HEK293 (cell line): ENCODE data around the gene PTTG1.

ENCODE experiments used
- CTCF ChIA-PET: fragments of 350-600 bp; formaldehyde crosslinking; extraction: SDS; loops from one replicate; lab custom pipeline; 2021; ENCODE audit warnings: antibody characterized with exemption; lab: Yijun Ruan, JAX
- POLR2A ChIA-PET: fragments of 300-600 bp; formaldehyde crosslinking; extraction: SDS; loops from one replicate; lab custom pipeline; 2020; ENCODE audit warnings: antibody characterized with exemption, inconsistent platforms; lab: Yijun Ruan, JAX
- H3K27ac ChIP-seq: fragments of 200-500 bp; sonication (Bioruptor generic); 2 replicates; pipeline ENCODE4 v1.5.1; 2014; ENCODE audit warnings: low read depth, low read length, control low read depth, inconsistent platforms; ENCODE audit errors: extremely low read depth
- H3K36me3 ChIP-seq, 2 experiments: fragments of 200-500 bp in 1 of 2; sonication (Bioruptor generic) in 1 of 2; 1 replicate in 1 of 2; 2 replicates in 1 of 2; pipeline ENCODE4 v1.5.1; 2014 to 2017; ENCODE audit warnings: inconsistent platforms in 2 of 2, low read length in 2 of 2; ENCODE audit not compliant: control insufficient read depth in 2 of 2, insufficient read depth in 1 of 2
- H3K4me1 ChIP-seq: fragments of 200-500 bp; sonication (Bioruptor generic); 2 replicates; pipeline ENCODE4 v1.5.1; 2014; ENCODE audit warnings: mild to moderate bottlenecking, low read length, inconsistent platforms; ENCODE audit not compliant: control insufficient read depth, insufficient read depth
- H3K4me3 ChIP-seq: 2 replicates; pipeline ENCODE4 v1.5.1; 2011; ENCODE audit warnings: low read depth, mild to moderate bottlenecking, control low read depth, low read length, moderate library complexity
- H3K9me3 ChIP-seq: fragments of 200-500 bp; sonication (Bioruptor generic); 2 replicates; pipeline ENCODE4 v1.5.1; 2014; ENCODE audit warnings: low read depth, low read length, inconsistent platforms; ENCODE audit not compliant: control insufficient read depth, insufficient read depth
- KLF10 ChIP-seq: fragments of 450-650 bp; IDR thresholded peaks from 2 replicates; pipeline ENCODE4 v1.5.1; 2018; ENCODE audit warnings: missing biosample characterization, mild to moderate bottlenecking, missing genetic modification characterization
- KLF16 ChIP-seq: fragments of 450-650 bp; formaldehyde crosslinking; IDR thresholded peaks from 2 replicates; pipeline ENCODE4 v1.5.1; 2017; ENCODE audit warnings: missing biosample characterization, missing genetic modification characterization
- PRDM1 ChIP-seq: fragments of 450-650 bp; formaldehyde crosslinking; IDR thresholded peaks from 2 replicates; pipeline ENCODE4; 2016; ENCODE audit warnings: missing biosample characterization, missing genetic modification characterization
- PRDM6 ChIP-seq: fragments of 450-650 bp; formaldehyde crosslinking; IDR thresholded peaks from 2 replicates; pipeline ENCODE4 v1.5.1; 2017; ENCODE audit warnings: missing biosample characterization, missing genetic modification characterization
- SALL2 ChIP-seq: fragments of 450-650 bp; formaldehyde crosslinking; IDR thresholded peaks from 2 replicates; pipeline ENCODE4 v1.5.0; 2017; ENCODE audit warnings: missing biosample characterization, mild to moderate bottlenecking, missing genetic modification characterization, borderline replicate concordance
- TRIM28 ChIP-seq: IDR thresholded peaks from 2 replicates; pipeline ENCODE4 v1.6.1; 2011; ENCODE audit warnings: low read length, control low read depth, borderline replicate concordance
- ZFP3 ChIP-seq: fragments of 450-650 bp; formaldehyde crosslinking; IDR thresholded peaks from 2 replicates; pipeline ENCODE4 v1.5.1; 2016; ENCODE audit warnings: low read depth, missing biosample characterization, missing genetic modification characterization
- ZFP69B ChIP-seq: fragments of 450-650 bp; formaldehyde crosslinking; IDR thresholded peaks from 2 replicates; pipeline ENCODE4 v1.5.1; 2016; ENCODE audit warnings: missing biosample characterization, missing genetic modification characterization
- ZNF10 ChIP-seq: fragments of 450-650 bp; formaldehyde crosslinking; IDR thresholded peaks from 2 replicates; pipeline ENCODE4 v1.5.1; 2017; ENCODE audit warnings: missing biosample characterization, missing genetic modification characterization
- ZNF146 ChIP-seq: fragments of 450-650 bp; formaldehyde crosslinking; IDR thresholded peaks from 2 replicates; pipeline ENCODE4 v1.5.1; 2016; ENCODE audit warnings: missing biosample characterization, missing genetic modification characterization
- ZNF155 ChIP-seq: fragments of 450-650 bp; formaldehyde crosslinking; IDR thresholded peaks from 2 replicates; pipeline ENCODE4 v1.5.1; 2016; ENCODE audit warnings: missing biosample characterization, missing genetic modification characterization
- ZNF248 ChIP-seq: fragments of 450-650 bp; formaldehyde crosslinking; IDR thresholded peaks from 2 replicates; pipeline ENCODE4 v1.5.1; 2017; ENCODE audit warnings: missing biosample characterization, missing genetic modification characterization
- ZNF280D ChIP-seq: fragments of 450-650 bp; formaldehyde crosslinking; IDR thresholded peaks from 2 replicates; pipeline ENCODE4 v1.5.1; 2016; ENCODE audit warnings: missing biosample characterization, missing genetic modification characterization
- ZNF366 ChIP-seq: fragments of 450-650 bp; formaldehyde crosslinking; conservative IDR thresholded peaks from 2 replicates; pipeline ENCODE4 v1.5.1; 2016; ENCODE audit warnings: missing biosample characterization, missing genetic modification characterization
- ZNF37A ChIP-seq: fragments of 450-650 bp; IDR thresholded peaks from 2 replicates; pipeline ENCODE4 v1.5.1; 2018; ENCODE audit warnings: missing biosample characterization, missing genetic modification characterization
- ZNF394 ChIP-seq: fragments of 450-650 bp; formaldehyde crosslinking; IDR thresholded peaks from 2 replicates; pipeline ENCODE4 v1.5.1; 2016; ENCODE audit warnings: missing biosample characterization, missing genetic modification characterization, mild to moderate bottlenecking, moderate library complexity, borderline replicate concordance
- ZNF488 ChIP-seq: fragments of 450-650 bp; formaldehyde crosslinking; IDR thresholded peaks from 2 replicates; pipeline ENCODE4 v1.5.1; 2016; ENCODE audit warnings: missing biosample characterization, missing genetic modification characterization
- ZNF645 ChIP-seq: fragments of 450-650 bp; formaldehyde crosslinking; IDR thresholded peaks from 2 replicates; pipeline ENCODE4; 2016; ENCODE audit warnings: missing biosample characterization, missing genetic modification characterization
- ZNF658 ChIP-seq: fragments of 450-650 bp; formaldehyde crosslinking; IDR thresholded peaks from 2 replicates; pipeline ENCODE4; 2016; ENCODE audit warnings: missing biosample characterization, missing genetic modification characterization
- ZNF692 ChIP-seq: fragments of 450-650 bp; formaldehyde crosslinking; IDR thresholded peaks from 2 replicates; pipeline ENCODE4 v1.5.1; 2016; ENCODE audit warnings: missing biosample characterization, missing genetic modification characterization
- ZNF707 ChIP-seq: fragments of 450-650 bp; formaldehyde crosslinking; IDR thresholded peaks from 2 replicates; pipeline ENCODE4 v1.5.1; 2016; ENCODE audit warnings: missing biosample characterization, missing genetic modification characterization
- ZNF747 ChIP-seq: fragments of 450-650 bp; formaldehyde crosslinking; IDR thresholded peaks from 2 replicates; pipeline ENCODE4 v1.5.1; 2016; ENCODE audit warnings: missing biosample characterization, missing genetic modification characterization
- ZNF768 ChIP-seq: fragments of 450-650 bp; formaldehyde crosslinking; IDR thresholded peaks from 2 replicates; pipeline ENCODE4 v1.5.1; 2018; ENCODE audit warnings: missing biosample characterization, mild to moderate bottlenecking, missing genetic modification characterization
- ZNF785 ChIP-seq: fragments of 450-650 bp; formaldehyde crosslinking; IDR thresholded peaks from 2 replicates; pipeline ENCODE4 v1.5.1; 2016; ENCODE audit warnings: missing biosample characterization, missing genetic modification characterization
- ZNF792 ChIP-seq: fragments of 450-650 bp; formaldehyde crosslinking; IDR thresholded peaks from 2 replicates; pipeline ENCODE4 v1.5.1; 2016; ENCODE audit warnings: missing biosample characterization, missing genetic modification characterization

The PTTG1 gene

GRCh38 chr5:160473681-160474080 is 52.0 kb downstream of the PTTG1 start:
- H3K9me3 ChIP-seq: no peaks in the 10 kb centered on the region
- no peaks in the 10 kb centered on the region for H3K36me3 ChIP-seq
- H3K4me1 ChIP-seq: 0 out of 2 replicates have a peak, but pooled peaks cover 5% of the 10 kb centered on the region
- TF ChIP-seq ZNF37A: no peak
- TF ChIP-seq ZNF394 (tag by site-specific recombination): no peak
- no peak for TF ChIP-seq ZNF768 (tag by site-specific recombination)
- no peak for TF ChIP-seq ZNF707 (tag by site-specific recombination)
- TF ChIP-seq ZNF248 (tag by site-specific recombination): no peak
- TF ChIP-seq ZNF146 (tag by site-specific recombination): no peak
- TF ChIP-seq KLF16: no peak
- no peak for TF ChIP-seq ZNF10 (tag by site-specific recombination)
- TF ChIP-seq PRDM6 (tag by site-specific recombination): no peak
- TF ChIP-seq ZNF747 (tag by site-specific recombination): no peak
- no peak for TF ChIP-seq ZNF658 (tag by site-specific recombination)
- TF ChIP-seq PRDM1: no peak
- TF ChIP-seq ZFP3: no peak
- TF ChIP-seq ZNF692 (tag by site-specific recombination): no peak
- no peak for TF ChIP-seq ZNF488 (tag by site-specific recombination)
- no peak for TF ChIP-seq ZNF792
- TF ChIP-seq ZFP69B (tag by site-specific recombination): no peak
- no peak for TF ChIP-seq ZNF785
- TF ChIP-seq ZNF645 (tag by site-specific recombination): no peak
- ChIA-PET CTCF (interaction anchor here (0.9 kb wide), 1 partner anchor 33 kb away, joined by 3 read pairs; no protein-coding TSS in a partner anchor), POLR2A (no interaction called here)
- H3K4me3 ChIP-seq: no peak overlapping the region
- no peak overlapping the region for H3K27ac ChIP-seq

- POLR2A ChIA-PET: no interaction called here
- H3K9me3 ChIP-seq: no peaks in the 10 kb centered on the region
- CTCF ChIA-PET: no interaction called here
- H3K4me1 ChIP-seq: 0 out of 2 replicates have a peak, but pooled peaks cover 5% of the 10 kb centered on the region
- TF ChIP-seq ZNF366 (tag by site-specific recombination) (no peak), SALL2 (tag by site-specific recombination) (no peak), ZNF155 (tag by site-specific recombination) (no peak), ZNF280D (tag by site-specific recombination) (no peak), ZFP69B (tag by site-specific recombination) (no peak), KLF10 (tag by site-specific recombination) (no peak), TRIM28 (no peak), ZNF146 (tag by site-specific recombination) (no peak)
- TF ChIP-seq, all 188 proteins: peak for 0
- Histone ChIP-seq H3K36me3 (no peaks in the 10 kb centered on the region), H3K4me3 (no peak overlapping the region), H3K27ac (no peak overlapping the region)
Observed at GRCh38 chr5:160474084-160474483, 52.4 kb downstream of the PTTG1 start.
